ENCODE measurements around the gene KIF17.
A peak's percentile ranks its signal among the peaks of the same experiment; 100 is the strongest.
"Not testable (repeated sequence)": the region's sequence is repeated elsewhere in the genome, so short reads cannot be mapped to it uniquely, and the experiment has no call there.

Gene KIF17

GRCh38 chr1:20683614-20684013 is 34.2 kb downstream of the KIF17 start:
- no peak for TF ChIP-seq CTCF (IDR thresholded peaks at IDR 0.05; ENCODE audit: extremely low read depth, missing control alignments)
- DNase-seq (ENCODE audit: low spot score) = no peak

GRCh38 chr1:20682571-20683236 is 35.1 kb downstream of the KIF17 start:
- TF ChIP-seq CTCF (IDR thresholded peaks at IDR 0.05; ENCODE audit: extremely low read depth, missing control alignments) = no peak
- no peak for DNase-seq (ENCODE audit: low spot score)

- no peak for DNase-seq (ENCODE audit: low spot score)
- no peak for TF ChIP-seq CTCF (IDR thresholded peaks at IDR 0.05; ENCODE audit: extremely low read depth, missing control alignments)
These were observed 35.8 kb downstream of the KIF17 start for GRCh38 chr1:20681999-20682398.

- TF ChIP-seq CTCF (IDR thresholded peaks at IDR 0.05; ENCODE audit: extremely low read depth, missing control alignments) = no peak
- DNase-seq (ENCODE audit: low spot score) = no peak
These were observed 37.5 kb downstream of the KIF17 start for GRCh38 chr1:20680269-20680668.

- TF ChIP-seq CTCF (IDR thresholded peaks at IDR 0.05; ENCODE audit: extremely low read depth, missing control alignments) = no peak
These were observed 39.2 kb downstream of the KIF17 start for GRCh38 chr1:20678599-20678998.

GRCh38 chr1:20673626-20674025 is 44.2 kb downstream of the KIF17 start:
- DNase-seq (ENCODE audit: low spot score) = not testable (repeated sequence)

More at GRCh38 chr1:20678599-20678998, 39.2 kb downstream of the KIF17 start:
- peak; percentile 60 for DNase-seq (ENCODE audit: low spot score)

- DNase-seq (ENCODE audit: low spot score) = no peak
- TF ChIP-seq CTCF (IDR thresholded peaks at IDR 0.05; ENCODE audit: extremely low read depth, missing control alignments) = no peak
These were observed 45.6 kb downstream of the KIF17 start for GRCh38 chr1:20672265-20672632.

- no peak for DNase-seq (ENCODE audit: low spot score)
- TF ChIP-seq CTCF (IDR thresholded peaks at IDR 0.05; ENCODE audit: extremely low read depth, missing control alignments) = no peak
These were observed 46.9 kb downstream of the KIF17 start for GRCh38 chr1:20670936-20671335.
